Measurements from ENCODE around the gene TXNRD2. TPM values are rescaled to one million over a fixed set of nuclear protein-coding genes. Genes with fewer than 3 reads are reported as not detected.
A peak's percentile ranks its signal among the peaks of the same experiment; 100 is the strongest.

The TXNRD2 gene
- total RNA-seq, 4 donors from 2014 or later, result 19.5 to 34.5 (median 25.6) TPM

GRCh38 chr22:19986011-19986409 is 44.4 kb upstream of the TXNRD2 start:
- Histone ChIP-seq H3K27me3 (no peaks in the 10 kb centered on the region), H3K4me1 (peaks cover 60 to 81% of the 10 kb centered on the region in 2 donors), H3K9me3 (no peaks in the 10 kb centered on the region), H3K4me3 (replicated peaks in 1 of 3) (peak overlapping the region in 2 of 3 donors; percentile 49 to 57), H3K36me3 (no peaks in the 10 kb centered on the region), H3K27ac (peak overlapping the region; percentile 81 to 89 (median 88))
- TF ChIP-seq CTCF (IDR thresholded peaks at IDR 0.05), result no peak
- TF ChIP-seq POLR2A (IDR thresholded peaks at IDR 0.05), result no peak
- DNase-seq, result no peak
- WGBS, 2 donors, result 63% methylated on average over 1 of the region's 2 CpGs; no CpG with 5 or more reads in 1 of the 2 donors
- intact Hi-C loops (cut with DNase I), result no loop called here

GRCh38 chr22:19984851-19985811 is 43.5 kb upstream of the TXNRD2 start:
- H3K4me3 ChIP-seq (replicated peaks in 1 of 3), result no peak overlapping the region
- DNase-seq, result no peak
- peaks cover 59 to 80% of the 10 kb centered on the region in 2 donors for H3K4me1 ChIP-seq
- WGBS, 2 donors, result 59 to 77% methylated on average over 7 to 10 of the region's 11 CpGs
- intact Hi-C loops (cut with DNase I), result no loop called here
- no peaks in the 10 kb centered on the region for H3K36me3 ChIP-seq
- H3K27me3 ChIP-seq, result no peaks in the 10 kb centered on the region
- no peaks in the 10 kb centered on the region for H3K9me3 ChIP-seq
- H3K27ac ChIP-seq, result no peak overlapping the region
- TF ChIP-seq CTCF (IDR thresholded peaks at IDR 0.05) (no peak), POLR2A (IDR thresholded peaks at IDR 0.05) (no peak)

- Histone ChIP-seq H3K36me3 (peaks cover 0 to 6% of the 10 kb centered on the region in 2 donors), H3K27me3 (no peaks in the 10 kb centered on the region), H3K27ac (peak overlapping the region in 1 of 3 donors; percentile 7), H3K9me3 (no peaks in the 10 kb centered on the region), H3K4me1 (peaks cover 52 to 73% of the 10 kb centered on the region in 2 donors), H3K4me3 (replicated peaks in 1 of 3) (no peak overlapping the region)
- 72 to 84% methylated on average over 13 of the region's 19 CpGs for WGBS, 2 donors
- intact Hi-C loops (cut with DNase I), result no loop called here
- no peak for TF ChIP-seq POLR2A (IDR thresholded peaks at IDR 0.05)
- TF ChIP-seq CTCF (IDR thresholded peaks at IDR 0.05), result no peak
- peak in 1 of 2 donors; percentile 39 for DNase-seq
Measured at GRCh38 chr22:19984201-19984753, 42.7 kb upstream of the TXNRD2 start.

GRCh38 chr22:19983741-19984140 is 42.1 kb upstream of the TXNRD2 start:
- Histone ChIP-seq H3K27me3 (no peaks in the 10 kb centered on the region), H3K4me1 (peaks cover 52 to 68% of the 10 kb centered on the region in 2 donors), H3K36me3 (peaks cover 3 to 9% of the 10 kb centered on the region in 2 donors), H3K9me3 (no peaks in the 10 kb centered on the region), H3K27ac (peak overlapping the region in 2 of 3 donors; percentile 7 to 28), H3K4me3 (replicated peaks in 1 of 3) (no peak overlapping the region)
- TF ChIP-seq CTCF (IDR thresholded peaks at IDR 0.05), result no peak
- no peak for TF ChIP-seq POLR2A (IDR thresholded peaks at IDR 0.05)
- 72 to 81% methylated on average over 5 of the region's 5 CpGs for WGBS, 2 donors
- intact Hi-C loops (cut with DNase I), result no loop called here
- peak; percentile 51 to 59 for DNase-seq

Data from thyroid gland (tissue), 4 donors.